CD4-positive, CD25-positive, alpha-beta regulatory T cell (primary cell): ENCODE data around the gene DEFB113. TPM values are rescaled to one million over a fixed set of nuclear protein-coding genes. Genes with fewer than 3 reads are reported as not detected.
A peak's percentile ranks its signal among the peaks of the same experiment; 100 is the strongest.

Source experiments
- ATAC-seq, 2 donors: fragments of 150-1000 bp; cut with Tn5 transposase; one replicate each; pipeline ENCODE4 v1.10.0; 2021; ENCODE audit warnings: low read depth in 2 of 2, moderate number of reproducible peaks in 2 of 2, moderate library complexity in 1 of 2
- DNase-seq, 3 donors: peaks; one replicate each; pipeline versions ENCODE4 v3.0.0 to v3.0.0-alpha.2; 2012 to 2022; ENCODE audit warnings: mixed read lengths in 1 of 3
- H3K27ac ChIP-seq: one replicate; pipeline ENCODE4 v1.7.0; 2013; ENCODE audit warnings: mild to moderate bottlenecking, low read length; ENCODE audit not compliant: insufficient read depth, poor library complexity, severe bottlenecking
- H3K27me3 ChIP-seq: one replicate; pipeline ENCODE4 v1.7.0; 2013; ENCODE audit warnings: low read length; ENCODE audit not compliant: control insufficient read depth, insufficient read depth
- H3K36me3 ChIP-seq: one replicate; pipeline ENCODE4 v1.7.0; 2013; ENCODE audit warnings: mild to moderate bottlenecking, low read length, moderate library complexity; ENCODE audit not compliant: control insufficient read depth, insufficient read depth
- H3K4me1 ChIP-seq: 2 replicates; pipeline ENCODE4 v1.7.0; 2013; ENCODE audit warnings: mild to moderate bottlenecking, low read length; ENCODE audit not compliant: insufficient read depth, control insufficient read depth, poor library complexity, severe bottlenecking
- H3K4me3 ChIP-seq: one replicate; pipeline ENCODE4 v1.7.0; 2013; ENCODE audit warnings: low read depth, mild to moderate bottlenecking, low read length, moderate library complexity
- H3K9me3 ChIP-seq, 2 experiments: 1 replicate in 1 of 2; 2 replicates in 1 of 2; pipeline ENCODE4 v1.7.0; 2013; ENCODE audit warnings: low read length in 2 of 2, mild to moderate bottlenecking in 1 of 2, moderate library complexity in 1 of 2; ENCODE audit not compliant: control insufficient read depth in 2 of 2
- H3K27ac Mint-ChIP-seq, 3 donors: one replicate each; pipeline ENCODE4 v1.8.0; 2020 to 2022; ENCODE audit warnings: mild to moderate bottlenecking in 3 of 3, mixed read lengths in 3 of 3, moderate library complexity in 2 of 3
- H3K27me3 Mint-ChIP-seq: one replicate; pipeline ENCODE4 v1.8.0; 2022; ENCODE audit warnings: mild to moderate bottlenecking, mixed read lengths
- H3K36me3 Mint-ChIP-seq: one replicate; pipeline ENCODE4 v1.8.0; 2020; ENCODE audit warnings: mixed read lengths
- H3K4me1 Mint-ChIP-seq, 4 donors: one replicate each; pipeline ENCODE4 v1.8.0; 2020 to 2022; ENCODE audit warnings: mixed read lengths in 4 of 4, mild to moderate bottlenecking in 1 of 4
- H3K4me3 Mint-ChIP-seq, 4 donors: one replicate each; pipeline ENCODE4 v1.8.0; 2020 to 2022; ENCODE audit warnings: mild to moderate bottlenecking in 4 of 4, mixed read lengths in 4 of 4, moderate library complexity in 3 of 4
- H3K9me3 Mint-ChIP-seq, 7 donors: one replicate each; pipeline ENCODE4 v1.8.0; 2020 to 2022; ENCODE audit warnings: mixed read lengths in 7 of 7, mild to moderate bottlenecking in 3 of 7, moderate library complexity in 2 of 7
- polyA plus RNA-seq, 4 donors: library from polyadenylated mRNA; unstranded; fragments of 300-500 nt; fragmentation: Illumina TruSeq; gene quantifications; one replicate each; pipeline ENCODE4 v1.2.3, GENCODE V29; 2021
- total RNA-seq: library from RNA; stranded (reverse); gene quantifications from one replicate; pipeline ENCODE4 v1.2.3, GENCODE V29; 2022

The DEFB113 gene
- total and polyA plus RNA-seq, 5 donors from 2014 or later, result not detected

DNA sequence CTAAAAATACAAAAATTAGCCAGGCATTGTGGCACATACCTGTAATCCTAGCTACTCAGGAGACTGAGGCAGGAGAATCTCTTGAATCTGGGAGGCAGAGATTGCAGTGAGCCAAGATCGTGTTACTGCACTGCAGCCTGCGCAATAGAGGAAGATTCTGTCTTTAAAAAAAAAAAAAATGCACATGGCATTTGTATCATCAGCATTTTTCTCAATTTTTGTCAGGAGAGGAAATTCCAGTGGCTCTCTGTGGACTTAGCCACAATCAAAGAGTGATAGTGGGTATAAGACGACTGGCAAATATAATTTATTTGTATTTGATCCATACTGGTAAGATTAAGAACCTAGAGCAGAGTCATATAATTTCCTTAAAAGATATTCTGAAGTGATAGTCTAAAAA, 34.0 kb downstream of the DEFB113 start:
- no peaks in the 10 kb centered on the region for H3K36me3 ChIP-seq
- Mint-ChIP-seq H3K9me3 (peaks cover 0 to 4% (median 1%) of the 10 kb centered on the region in 7 donors), H3K36me3 (no peaks in the 10 kb centered on the region), H3K4me1 (no peaks in the 10 kb centered on the region), H3K27me3 (no peaks in the 10 kb centered on the region), H3K4me3 (no peak overlapping the region), H3K27ac (no peak overlapping the region)
- ATAC-seq, result no peak
- H3K4me1 ChIP-seq, result no peaks in the 10 kb centered on the region
- no peaks in the 10 kb centered on the region for H3K27me3 ChIP-seq
- H3K4me3 ChIP-seq, result no peak overlapping the region
- H3K27ac ChIP-seq, result no peak overlapping the region
- H3K9me3 ChIP-seq, result no peaks in the 10 kb centered on the region
- no peak for DNase-seq

DNA sequence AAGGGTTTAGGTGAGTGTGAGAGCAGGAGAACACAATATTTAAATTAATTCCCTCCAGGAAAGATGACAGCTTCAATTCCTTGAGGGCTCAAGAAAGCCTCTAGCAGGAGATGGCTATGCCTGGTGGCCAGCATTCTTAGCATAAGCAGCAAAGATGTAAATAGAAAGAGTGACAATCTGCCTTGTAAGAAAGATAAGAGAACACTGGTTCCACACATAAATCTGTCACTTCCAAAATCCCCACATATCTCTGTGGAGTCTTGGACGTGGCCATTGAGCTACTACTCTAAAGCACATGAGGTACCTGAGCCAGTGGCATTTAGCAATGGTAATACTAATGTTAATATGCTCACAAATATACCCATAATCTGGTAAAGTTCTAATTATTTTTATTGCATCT, 34.7 kb downstream of the DEFB113 start:
- no peaks in the 10 kb centered on the region for H3K4me1 ChIP-seq
- H3K9me3 ChIP-seq, result no peaks in the 10 kb centered on the region
- Mint-ChIP-seq H3K27ac (no peak overlapping the region), H3K4me3 (no peak overlapping the region), H3K9me3 (peaks cover 0 to 4% (median 1%) of the 10 kb centered on the region in 7 donors), H3K36me3 (no peaks in the 10 kb centered on the region), H3K27me3 (no peaks in the 10 kb centered on the region), H3K4me1 (no peaks in the 10 kb centered on the region)
- DNase-seq (no peak), ATAC-seq (no peak)
- H3K27me3 ChIP-seq, result no peaks in the 10 kb centered on the region
- H3K36me3 ChIP-seq, result no peaks in the 10 kb centered on the region
- no peak overlapping the region for H3K4me3 ChIP-seq
- no peak overlapping the region for H3K27ac ChIP-seq

GRCh38 chr6:49933526-49933925, 35.9 kb downstream of the DEFB113 start:
- no peak for ATAC-seq
- Mint-ChIP-seq H3K4me1 (no peaks in the 10 kb centered on the region), H3K9me3 (peaks cover 0 to 3% (median 2%) of the 10 kb centered on the region in 7 donors), H3K4me3 (no peak overlapping the region), H3K27ac (no peak overlapping the region), H3K27me3 (no peaks in the 10 kb centered on the region), H3K36me3 (no peaks in the 10 kb centered on the region)
- no peak overlapping the region for H3K4me3 ChIP-seq
- H3K4me1 ChIP-seq, result no peaks in the 10 kb centered on the region
- no peaks in the 10 kb centered on the region for H3K9me3 ChIP-seq
- no peaks in the 10 kb centered on the region for H3K36me3 ChIP-seq
- DNase-seq, result no peak
- H3K27ac ChIP-seq, result no peak overlapping the region
- no peaks in the 10 kb centered on the region for H3K27me3 ChIP-seq

DNA sequence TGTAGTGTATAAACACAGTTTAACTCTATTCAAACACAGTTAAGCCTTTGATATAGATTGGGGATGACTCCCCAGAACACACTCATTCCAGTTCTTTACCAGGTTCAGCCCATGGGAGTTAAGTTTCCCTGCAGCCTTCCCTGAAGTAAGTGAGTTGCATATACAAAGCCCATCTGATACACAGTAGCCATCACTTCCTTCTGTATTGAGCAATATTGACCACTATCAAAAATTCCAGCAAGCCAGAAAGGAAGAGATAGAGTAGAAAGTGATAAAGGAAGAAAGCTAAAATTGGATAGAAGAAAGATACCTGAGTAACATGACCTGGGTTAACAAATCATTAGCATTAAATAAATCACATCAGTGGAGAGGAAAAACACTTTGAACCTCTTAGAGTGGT, 40.1 kb downstream of the DEFB113 start:
- H3K36me3 ChIP-seq, result no peaks in the 10 kb centered on the region
- H3K27me3 ChIP-seq, result no peaks in the 10 kb centered on the region
- H3K27me3 Mint-ChIP-seq, result no peaks in the 10 kb centered on the region
- no peak for DNase-seq
- ATAC-seq, result no peak
- no peaks in the 10 kb centered on the region for H3K36me3 Mint-ChIP-seq
- H3K4me3 Mint-ChIP-seq, result peak overlapping the region in 1 of 4 donors; percentile 47
- H3K4me1 ChIP-seq, result no peaks in the 10 kb centered on the region
- no peak overlapping the region for H3K4me3 ChIP-seq
- H3K9me3 ChIP-seq, result no peaks in the 10 kb centered on the region
- H3K9me3 Mint-ChIP-seq, result peaks cover 0 to 6% (median 4%) of the 10 kb centered on the region in 7 donors
- H3K4me1 Mint-ChIP-seq, result no peaks in the 10 kb centered on the region
- no peak overlapping the region for H3K27ac ChIP-seq
- no peak overlapping the region for H3K27ac Mint-ChIP-seq

DNA sequence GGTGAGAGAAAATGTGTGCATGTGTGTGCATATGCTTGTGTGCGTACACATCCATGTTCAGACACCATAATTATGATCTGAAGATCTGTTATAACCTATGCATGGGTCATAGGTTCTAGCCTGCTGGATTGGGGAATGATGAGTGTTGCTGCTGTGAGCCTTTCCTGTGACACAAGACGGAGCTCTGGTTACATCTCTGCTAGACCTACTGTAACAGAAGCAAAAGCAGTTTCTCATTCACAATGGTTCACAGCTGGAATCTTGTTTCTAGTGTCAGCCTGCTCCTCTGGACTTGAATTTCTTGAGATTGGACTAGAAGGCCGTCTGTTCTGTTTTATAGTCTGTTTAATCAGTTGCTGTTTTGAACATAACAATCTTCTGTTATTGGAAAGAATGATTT, 45.6 kb downstream of the DEFB113 start:
- Histone ChIP-seq H3K4me3 (no peak overlapping the region), H3K4me1 (no peaks in the 10 kb centered on the region), H3K27me3 (no peaks in the 10 kb centered on the region), H3K9me3 (no peaks in the 10 kb centered on the region), H3K27ac (no peak overlapping the region), H3K36me3 (no peaks in the 10 kb centered on the region)
- no peaks in the 10 kb centered on the region for H3K27me3 Mint-ChIP-seq
- ATAC-seq (no peak), DNase-seq (no peak)
- no peaks in the 10 kb centered on the region for H3K4me1 Mint-ChIP-seq
- peaks cover 0 to 11% (median 2%) of the 10 kb centered on the region in 7 donors for H3K9me3 Mint-ChIP-seq
- H3K4me3 Mint-ChIP-seq, result no peak overlapping the region
- H3K36me3 Mint-ChIP-seq, result no peaks in the 10 kb centered on the region
- no peak overlapping the region for H3K27ac Mint-ChIP-seq

- H3K4me3 ChIP-seq, result no peak overlapping the region
- H3K9me3 ChIP-seq, result no peaks in the 10 kb centered on the region
- Mint-ChIP-seq H3K4me3 (no peak overlapping the region), H3K4me1 (no peaks in the 10 kb centered on the region), H3K36me3 (no peaks in the 10 kb centered on the region), H3K27me3 (no peaks in the 10 kb centered on the region), H3K9me3 (peaks cover 0 to 12% (median 3%) of the 10 kb centered on the region in 7 donors), H3K27ac (no peak overlapping the region)
- H3K27me3 ChIP-seq, result no peaks in the 10 kb centered on the region
- H3K27ac ChIP-seq, result no peak overlapping the region
- DNase-seq, result no peak
- H3K4me1 ChIP-seq, result no peaks in the 10 kb centered on the region
- no peak for ATAC-seq
- no peaks in the 10 kb centered on the region for H3K36me3 ChIP-seq
Measured at GRCh38 chr6:49919935-49920644, 49.3 kb downstream of the DEFB113 start.

DNA sequence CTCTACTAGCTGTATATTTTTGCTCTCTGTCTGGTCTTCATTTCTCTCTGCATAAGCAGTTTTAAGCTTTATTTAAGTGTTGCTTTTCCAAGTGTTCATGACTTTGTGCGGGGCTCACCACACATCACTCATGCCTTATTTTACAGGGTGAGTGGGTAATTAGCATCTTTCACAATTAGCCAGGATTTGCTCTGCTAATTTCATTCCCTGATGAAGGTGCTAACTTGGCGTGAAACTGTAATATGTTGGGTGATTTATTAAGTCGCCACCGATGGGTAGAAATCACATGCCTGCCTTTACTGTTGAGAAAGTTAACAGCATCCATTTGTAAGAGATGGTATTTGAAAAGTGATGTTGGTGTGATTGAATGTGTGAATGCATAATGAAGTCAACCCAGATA, 50.2 kb downstream of the DEFB113 start:
- no peak overlapping the region for H3K4me3 ChIP-seq
- no peaks in the 10 kb centered on the region for H3K36me3 ChIP-seq
- DNase-seq (no peak), ATAC-seq (no peak)
- H3K27ac ChIP-seq, result no peak overlapping the region
- H3K27me3 ChIP-seq, result no peaks in the 10 kb centered on the region
- Mint-ChIP-seq H3K36me3 (no peaks in the 10 kb centered on the region), H3K4me1 (no peaks in the 10 kb centered on the region), H3K27me3 (no peaks in the 10 kb centered on the region), H3K4me3 (no peak overlapping the region), H3K27ac (no peak overlapping the region), H3K9me3 (peaks cover 0 to 12% (median 3%) of the 10 kb centered on the region in 7 donors)
- H3K9me3 ChIP-seq, result no peaks in the 10 kb centered on the region
- H3K4me1 ChIP-seq, result no peaks in the 10 kb centered on the region

- H3K36me3 ChIP-seq, result no peaks in the 10 kb centered on the region
- Mint-ChIP-seq H3K27me3 (no peaks in the 10 kb centered on the region), H3K4me3 (no peak overlapping the region), H3K36me3 (no peaks in the 10 kb centered on the region), H3K9me3 (peaks cover 0 to 12% (median 3%) of the 10 kb centered on the region in 7 donors), H3K27ac (no peak overlapping the region), H3K4me1 (no peaks in the 10 kb centered on the region)
- H3K9me3 ChIP-seq, result no peaks in the 10 kb centered on the region
- no peaks in the 10 kb centered on the region for H3K27me3 ChIP-seq
- ATAC-seq (no peak), DNase-seq (no peak)
- no peaks in the 10 kb centered on the region for H3K4me1 ChIP-seq
- H3K27ac ChIP-seq, result no peak overlapping the region
- H3K4me3 ChIP-seq, result no peak overlapping the region
Measured at GRCh38 chr6:49918787-49919186, 50.6 kb downstream of the DEFB113 start.
